GM18498 (cell line): ENCODE data around the gene LIN7C.

Source experiments
- ATAC-seq: cut with Tn5 transposase; IDR thresholded peaks from one replicate; pipeline ENCODE4 v1.9.1; 2021; ENCODE audit warnings: mild to moderate bottlenecking, moderate library complexity; ENCODE audit not compliant: unreplicated experiment

Gene LIN7C

DNA sequence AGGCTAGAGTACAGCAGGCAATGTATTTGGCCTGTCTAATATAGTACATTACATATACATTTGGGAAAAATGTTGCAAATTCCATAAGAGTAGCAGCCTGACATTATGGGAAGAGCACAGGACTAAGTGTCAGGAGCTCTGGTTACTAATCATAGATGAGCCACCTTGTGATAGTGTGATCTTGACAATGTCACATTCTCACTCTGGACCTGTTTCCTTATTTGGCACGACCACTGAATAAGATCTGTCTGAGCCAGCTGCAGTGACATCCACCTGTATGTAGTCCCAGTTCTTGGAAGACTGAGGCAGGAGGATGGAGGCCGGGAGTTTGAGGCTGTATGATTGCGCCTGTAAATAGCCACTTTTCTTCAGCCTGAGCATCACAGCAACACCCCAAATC lies 5.7 kb upstream of the LIN7C start:
- ATAC-seq = no peak

DNA sequence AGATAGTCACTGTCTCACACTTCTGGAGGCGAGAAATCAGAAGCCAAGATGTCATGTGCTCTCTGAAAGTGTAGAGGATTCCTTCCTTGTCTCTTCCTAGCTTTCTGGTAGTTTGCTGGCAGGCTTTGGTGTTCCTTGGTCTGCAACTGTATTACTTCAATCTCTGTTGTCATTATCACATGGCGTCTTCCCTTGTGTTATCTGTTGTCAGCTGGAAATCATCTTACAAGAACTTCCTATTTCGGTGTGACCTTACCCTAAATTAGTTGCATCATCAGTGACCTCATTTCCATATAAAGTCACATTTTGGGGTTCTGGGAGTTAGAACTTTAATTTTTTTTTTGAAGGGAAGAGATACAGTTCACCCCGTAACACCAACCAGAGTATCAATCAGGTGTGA lies 3.3 kb upstream of the LIN7C start:
- ATAC-seq = no peak

- ATAC-seq = no peak
Observed at GRCh38 chr11:27507557-27508322, 1.2 kb upstream of the LIN7C start.

- peak; percentile 7 for ATAC-seq
Observed at GRCh38 chr11:27505781-27506180, 788 bp downstream of the LIN7C start.

DNA sequence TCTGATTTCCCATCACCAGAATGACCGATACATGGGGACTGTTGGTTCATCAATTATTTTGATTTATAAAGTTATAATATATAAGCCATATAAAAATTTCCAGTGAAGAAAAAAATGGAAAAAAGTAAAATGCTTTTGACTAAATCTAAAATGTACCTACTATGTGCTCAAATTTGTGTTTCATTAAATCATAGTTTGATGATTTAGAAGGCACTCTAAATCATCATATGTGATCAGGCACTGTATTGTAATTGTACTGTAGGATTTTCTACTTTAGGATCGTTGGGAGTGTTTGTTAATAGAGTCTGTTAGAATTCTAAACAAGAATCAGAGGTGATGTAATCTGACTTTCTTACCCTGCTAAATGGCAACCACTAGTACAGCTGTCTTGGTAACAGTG lies 2.4 kb downstream of the LIN7C start:
- ATAC-seq = no peak

DNA sequence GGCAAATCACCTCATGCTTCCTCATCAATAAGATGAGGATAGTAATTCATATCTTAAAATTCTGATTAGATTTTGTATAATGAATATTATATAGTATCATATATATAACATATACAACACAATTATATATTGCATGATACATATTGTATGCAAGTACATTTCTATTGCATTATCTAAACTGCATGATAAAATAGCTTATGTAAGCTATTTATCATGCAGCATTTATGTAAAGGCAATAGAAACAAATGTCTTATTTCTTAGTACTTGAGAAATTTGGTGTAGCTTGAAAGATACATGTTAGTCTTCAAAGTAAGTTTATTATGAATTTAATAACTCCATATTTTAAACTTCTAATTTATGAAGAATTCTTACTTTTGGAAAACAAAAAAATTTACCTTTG lies 5.5 kb downstream of the LIN7C start:
- no peak for ATAC-seq

- ATAC-seq = no peak
Observed at GRCh38 chr11:27497911-27498310, 8.7 kb downstream of the LIN7C start.

DNA sequence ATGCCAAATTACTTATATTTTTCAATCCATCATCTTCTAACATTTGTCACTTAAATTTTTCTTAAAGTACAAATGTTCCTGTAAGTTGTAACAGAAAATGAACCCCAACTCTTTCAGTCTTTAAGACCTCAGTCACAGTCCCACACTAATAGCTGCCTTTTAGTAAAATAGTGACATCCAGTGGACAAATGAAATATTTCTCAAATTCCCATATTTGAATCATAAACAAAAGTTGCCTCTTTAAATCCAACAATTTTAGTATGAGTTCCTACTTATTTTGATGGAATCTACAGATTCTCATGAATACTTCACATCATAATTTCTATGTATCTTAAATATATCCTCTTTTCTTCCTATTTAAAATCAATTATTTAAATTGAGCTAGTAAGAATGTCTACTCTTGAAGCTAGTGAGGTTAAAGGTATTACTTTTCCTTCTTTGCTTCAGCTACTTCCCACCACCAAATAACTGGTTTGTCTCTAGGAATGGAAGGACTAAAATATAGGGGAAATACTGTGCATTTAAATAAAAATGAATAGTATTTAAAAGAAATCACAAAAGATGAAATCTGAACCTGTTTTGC lies 9.2 kb downstream of the LIN7C start:
- peak; percentile 82 for ATAC-seq

DNA sequence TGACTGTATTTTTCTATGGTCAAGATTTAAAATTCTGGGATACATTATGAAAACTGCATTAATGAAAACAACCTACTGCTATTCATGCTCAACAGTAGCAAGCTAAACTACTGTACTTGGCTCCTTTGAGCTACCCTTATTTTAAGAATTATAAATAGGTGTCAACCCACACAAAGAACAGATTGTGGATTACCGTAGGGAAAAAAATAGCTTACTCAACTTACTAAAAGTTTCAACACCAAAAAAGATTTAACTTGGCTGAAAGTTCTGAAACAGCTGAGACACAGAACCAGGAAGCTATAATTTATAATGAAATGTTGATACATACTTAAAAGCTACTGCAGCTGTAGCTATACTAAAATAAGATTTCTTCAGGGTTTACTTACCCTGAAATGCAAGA lies 10.1 kb downstream of the LIN7C start:
- no peak for ATAC-seq

DNA sequence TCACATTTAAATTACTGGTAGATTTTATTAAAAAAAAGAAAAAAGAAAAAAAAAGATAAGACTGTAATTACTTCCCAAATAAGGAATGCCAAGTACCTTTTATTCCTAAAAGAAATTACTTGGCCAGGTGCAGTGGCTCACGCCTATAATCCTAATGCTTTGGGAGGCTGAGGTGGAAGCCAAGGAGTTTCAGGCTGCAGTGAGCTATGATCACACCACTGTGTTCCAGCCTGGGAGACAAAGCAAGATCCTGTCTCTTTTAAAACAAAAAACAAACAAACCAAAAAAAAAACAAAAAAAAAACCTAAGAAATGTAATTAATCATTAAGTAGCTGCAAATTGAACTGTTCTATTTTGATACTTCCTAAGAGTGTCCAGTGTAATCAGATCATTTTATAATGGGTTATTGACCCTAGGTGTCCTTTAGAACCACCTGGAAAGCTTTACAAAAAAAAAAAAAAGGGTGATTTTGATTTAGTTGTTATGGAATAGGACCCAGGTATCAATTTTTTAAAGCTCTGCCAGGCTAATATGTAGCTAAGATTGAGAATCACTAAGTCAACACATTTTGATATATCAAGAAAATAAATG lies 10.8 kb downstream of the LIN7C start:
- ATAC-seq = no peak

GRCh38 chr11:27489092-27489491 lies 17.5 kb downstream of the LIN7C start:
- no peak for ATAC-seq

DNA sequence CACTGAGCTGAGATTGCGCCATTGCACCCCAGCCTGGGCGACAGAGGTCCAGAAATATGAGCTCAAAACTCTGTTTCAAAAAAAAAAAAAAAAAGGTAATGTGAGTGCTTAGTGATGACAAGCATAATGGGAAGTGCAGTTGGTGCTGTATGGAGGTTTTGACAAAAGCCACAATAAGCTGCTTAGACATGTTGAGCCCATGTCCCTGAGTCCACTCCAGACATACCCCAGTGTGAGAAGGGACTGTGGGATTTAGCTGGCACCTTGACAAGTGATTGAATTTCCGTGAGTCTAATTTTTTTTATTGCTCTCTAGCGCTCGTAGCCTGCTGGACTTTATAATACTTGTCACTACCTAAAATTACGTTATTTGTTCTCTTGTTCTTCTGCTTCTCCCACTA lies 18.9 kb downstream of the LIN7C start:
- ATAC-seq = no peak

DNA sequence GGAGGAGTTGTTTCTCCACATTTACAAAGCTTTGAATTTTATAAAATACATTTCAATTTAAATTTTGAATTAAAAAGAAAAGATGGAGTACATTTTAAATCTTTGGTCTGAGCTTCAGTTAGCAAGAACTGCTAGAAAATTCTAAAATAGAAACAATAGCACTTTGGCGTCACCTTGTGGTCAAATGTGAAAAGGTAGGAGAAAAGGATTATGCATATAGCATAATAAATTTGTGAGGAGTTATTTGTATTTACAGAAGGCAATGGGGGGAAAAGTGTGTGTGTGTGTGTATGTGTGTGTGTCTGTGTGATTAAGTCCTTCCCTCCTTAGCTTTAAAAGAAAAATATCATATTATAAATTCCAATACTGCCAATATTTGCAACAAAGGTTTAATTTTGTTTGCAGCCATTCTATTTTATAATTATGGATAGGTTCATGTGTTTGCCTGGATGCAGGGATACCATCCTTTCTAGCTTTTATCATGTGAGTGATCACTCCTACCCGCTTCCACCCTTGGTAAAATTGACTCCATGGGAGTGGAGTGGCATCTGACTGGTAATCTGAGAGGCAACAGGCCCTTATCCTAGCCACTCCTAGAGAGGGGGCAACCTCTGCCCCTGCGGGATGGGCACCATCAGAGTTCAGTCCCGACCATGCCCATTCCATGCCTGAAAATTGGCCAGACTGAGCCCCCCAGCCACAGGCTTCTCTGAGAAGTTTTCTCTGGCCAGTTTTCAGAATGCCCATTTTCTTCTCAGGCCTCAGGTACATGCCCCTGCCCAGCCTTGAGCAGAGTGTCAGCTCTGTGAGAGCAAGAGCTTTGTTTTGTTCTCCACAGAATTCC lies 20.4 kb downstream of the LIN7C start:
- ATAC-seq = peak; percentile 64

GRCh38 chr11:27482793-27483192 lies 23.8 kb downstream of the LIN7C start:
- ATAC-seq = no peak

- no peak for ATAC-seq
Observed at GRCh38 chr11:27481992-27482391, 24.6 kb downstream of the LIN7C start.

DNA sequence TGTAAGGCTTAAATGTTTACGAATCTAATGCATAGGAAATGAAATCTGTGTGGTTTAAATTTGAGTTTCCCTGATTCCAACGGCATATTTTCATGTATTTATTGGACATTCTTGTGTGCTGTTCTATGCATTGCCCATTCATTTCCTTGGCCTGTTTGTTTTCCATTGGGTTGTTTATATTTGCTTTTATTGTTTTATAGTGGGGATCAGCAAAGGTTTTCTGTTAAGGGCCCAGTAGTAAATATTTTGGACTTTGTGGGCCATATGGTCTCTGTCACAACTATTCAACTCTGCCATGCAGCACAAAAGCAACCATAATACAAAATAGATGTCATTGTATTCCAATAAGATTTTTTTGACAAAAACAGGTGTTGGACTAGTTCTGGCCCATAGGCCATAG lies 28.7 kb downstream of the LIN7C start:
- ATAC-seq = no peak

GRCh38 chr11:27477243-27477642 lies 29.3 kb downstream of the LIN7C start:
- no peak for ATAC-seq

- ATAC-seq = no peak
Observed at GRCh38 chr11:27475622-27476021, 30.9 kb downstream of the LIN7C start.

- ATAC-seq = no peak
Observed at GRCh38 chr11:27473017-27473406, 33.6 kb downstream of the LIN7C start.

GRCh38 chr11:27472398-27473016 lies 34.1 kb downstream of the LIN7C start, which contains the start of gene LGR4:
Gene LGR4, minus strand, starts transcription at chr11:27472790. Its CDS starts 488 bp downstream, at chr11:27472302.
- ATAC-seq = peak; percentile 85
